GM20000 (cell line): Measurements from ENCODE around the gene GART.

ENCODE experiments used
- DNase-seq: peaks from one replicate; pipeline ENCODE4 v3.0.0; 2012; ENCODE audit warnings: low spot score
- CTCF ChIP-seq: IDR thresholded peaks from 2 replicates; pipeline ENCODE4 v1.5.1; 2012; ENCODE audit warnings: mild to moderate bottlenecking, control low read depth; ENCODE audit errors: extremely low read depth, missing control alignments

Gene GART

GRCh38 chr21:33531007-33531406 is 10.9 kb downstream of the GART start:
- TF ChIP-seq CTCF = no peak
- DNase-seq = no peak

GRCh38 chr21:33522953-33523349 is 19.0 kb downstream of the GART start:
- DNase-seq = no peak
- no peak for TF ChIP-seq CTCF

DNA sequence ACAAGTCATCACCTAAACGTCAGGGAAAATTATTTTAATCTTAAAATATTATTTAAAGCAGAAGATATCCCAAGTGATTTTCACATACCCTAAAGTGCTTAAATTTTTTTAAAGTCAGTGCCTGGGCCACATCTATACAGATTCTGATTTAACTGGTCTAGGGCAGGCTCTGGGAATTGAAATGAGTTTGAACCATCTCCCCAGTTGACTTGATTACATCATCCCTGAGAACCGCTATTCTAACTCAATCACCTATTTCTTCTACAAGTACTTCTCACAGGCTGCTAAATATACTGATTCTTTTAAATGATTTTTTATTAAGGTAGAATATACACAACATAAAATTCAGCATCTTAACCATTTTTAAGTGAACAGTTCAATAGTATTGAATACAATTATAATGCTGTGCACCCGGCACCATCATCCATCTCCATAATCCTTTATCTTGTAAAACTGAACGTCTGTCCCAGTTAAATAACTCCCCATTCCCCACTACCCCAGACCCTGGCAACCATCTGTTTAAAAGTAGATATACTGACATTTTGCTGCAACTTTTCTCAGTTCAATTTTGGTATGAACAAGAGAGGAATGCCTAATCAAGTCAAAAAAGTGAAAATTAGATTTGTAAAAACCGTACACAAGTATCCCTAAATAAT is 19.5 kb downstream of the GART start:
- TF ChIP-seq CTCF = no peak

GRCh38 chr21:33518899-33519298 is 23.0 kb downstream of the GART start:
- no peak for DNase-seq
- no peak for TF ChIP-seq CTCF

More for the DNA sequence above, 19.5 kb downstream of the GART start:
- no peak for DNase-seq

DNA sequence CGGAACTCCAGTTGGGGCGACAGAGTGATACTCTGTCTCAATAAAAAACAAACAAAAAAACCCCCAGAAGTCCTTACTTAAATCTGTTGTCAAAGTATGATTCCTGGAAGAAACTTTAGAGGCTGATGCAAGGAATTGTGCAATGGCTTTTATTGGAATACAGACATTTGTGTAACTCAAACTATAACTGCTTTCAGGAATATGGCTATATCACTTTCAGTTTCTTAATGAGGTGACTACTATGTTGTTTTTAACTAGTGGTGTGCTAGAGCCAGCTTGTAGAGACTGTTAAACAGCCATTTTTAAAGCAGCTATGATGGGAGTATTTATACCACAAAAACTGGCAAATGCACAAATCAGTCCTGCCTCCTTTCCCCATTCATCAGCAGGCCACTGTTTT is 27.7 kb downstream of the GART start:
- TF ChIP-seq CTCF = no peak
- DNase-seq = no peak

- no peak for DNase-seq
- TF ChIP-seq CTCF = no peak
Observed at GRCh38 chr21:33512481-33512880, 29.4 kb downstream of the GART start.

DNA sequence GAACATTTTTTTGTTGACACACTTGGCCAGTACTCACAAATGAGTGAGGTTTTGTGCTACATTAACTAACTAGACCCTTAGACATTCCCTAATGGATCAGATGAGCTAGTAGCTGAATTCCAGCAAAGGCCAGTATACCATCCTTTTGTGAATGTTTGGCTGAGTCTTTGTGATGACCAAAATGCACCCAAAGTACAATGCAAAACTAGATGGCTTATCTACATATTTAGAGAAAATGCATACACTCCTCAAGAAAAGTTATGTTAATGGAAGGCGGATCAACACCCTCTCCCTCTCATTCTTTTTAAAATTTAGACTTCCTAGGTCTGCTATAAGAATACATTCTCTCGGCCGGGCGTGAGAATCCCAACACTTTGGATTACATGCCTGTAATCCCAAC is 30.3 kb downstream of the GART start:
- no peak for DNase-seq
- no peak for TF ChIP-seq CTCF
